ENCODE data around the gene HDGFL1. TPM values are rescaled to one million over a fixed set of nuclear protein-coding genes. Genes with fewer than 3 reads are reported as not detected.

HDGFL1 gene
- polyA plus RNA-seq: not detected
- long read RNA-seq, donor 1: 0 reads
- long read RNA-seq, donor 2: 0 reads
- long read RNA-seq, donor 3: 0 reads
- long read RNA-seq, donor 4: 0 reads
- long read RNA-seq, donor 5: 0 reads
- long read RNA-seq, donor 6: 0 reads
- long read RNA-seq, donor 7: 0 reads
- long read RNA-seq, donor 8: 0 reads
- long read RNA-seq, donor 9: 0 reads
- long read RNA-seq, donor 10: 0 reads

GRCh38 chr6:22569281-22570184, at the start of gene HDGFL1:
Gene HDGFL1, plus strand, starts transcription at chr6:22569566. Its CDS starts 10 bp downstream, at chr6:22569576.
- no peaks in the 10 kb centered on the region for H3K4me1 ChIP-seq (ENCODE audit: control insufficient read depth in 3 of 3, insufficient read depth in 2 of 3, low read depth in 1 of 3, low read length in 2 of 3)
- FAIRE-seq (no peak), DNase-seq (no peak)
- H3K36me3 ChIP-seq (ENCODE audit: control insufficient read depth in 3 of 3, insufficient read depth in 2 of 3, low read depth in 1 of 3, low read length in 3 of 3): no peaks in the 10 kb centered on the region
- H3K4me3 ChIP-seq (ENCODE audit: low read depth in 1 of 3, low read length in 3 of 3): no peak within 1 kb of the TSS
- no peak within 1 kb of the TSS for H3K27ac ChIP-seq (ENCODE audit: low read depth in 1 of 3, low read length in 2 of 3)
- H3K27me3 ChIP-seq (ENCODE audit: control insufficient read depth in 3 of 3, insufficient read depth in 3 of 3, low read length in 3 of 3): no peaks in the 10 kb centered on the region
- 94 to 97% (median 96%) methylated on average over 88 to 89 of the region's 89 CpGs for WGBS, 3 donors
- H3K9me3 ChIP-seq (ENCODE audit: control insufficient read depth in 2 of 2, insufficient read depth in 1 of 2, low read depth in 1 of 2, low read length in 1 of 2): peaks cover 0 to 10% of the 10 kb centered on the region in 2 donors

DNA sequence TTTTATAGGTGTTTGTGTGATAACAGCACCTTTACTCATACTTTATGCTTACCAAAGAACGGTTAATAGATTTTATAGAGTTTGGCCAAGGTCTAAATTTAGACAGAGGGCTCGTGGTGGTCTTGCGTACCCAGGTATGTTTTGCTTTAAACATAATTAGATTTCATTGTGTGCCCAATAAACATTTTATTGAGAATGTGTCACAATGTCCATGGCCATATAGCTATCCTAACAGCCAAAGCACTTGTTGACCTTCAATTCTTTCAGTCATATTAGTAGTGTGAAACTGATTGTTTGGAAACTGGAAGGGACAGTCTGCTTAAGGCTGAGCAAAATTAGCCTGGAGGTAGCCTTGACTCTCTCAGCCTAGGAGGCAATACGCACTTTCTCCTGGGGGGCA, 48.3 kb upstream of the HDGFL1 start:
- Histone ChIP-seq H3K27me3 (ENCODE audit: control insufficient read depth in 3 of 3, insufficient read depth in 3 of 3, low read length in 3 of 3) (no peaks in the 10 kb centered on the region), H3K27ac (ENCODE audit: low read depth in 1 of 3, low read length in 2 of 3) (no peak overlapping the region), H3K9me3 (ENCODE audit: control insufficient read depth in 2 of 2, insufficient read depth in 1 of 2, low read depth in 1 of 2, low read length in 1 of 2) (no peaks in the 10 kb centered on the region), H3K36me3 (ENCODE audit: control insufficient read depth in 3 of 3, insufficient read depth in 2 of 3, low read depth in 1 of 3, low read length in 3 of 3) (no peaks in the 10 kb centered on the region), H3K4me3 (ENCODE audit: low read depth in 1 of 3, low read length in 3 of 3) (no peak overlapping the region), H3K4me1 (ENCODE audit: control insufficient read depth in 3 of 3, insufficient read depth in 2 of 3, low read depth in 1 of 3, low read length in 2 of 3) (no peaks in the 10 kb centered on the region)
- WGBS, 3 donors: 81 to 86% (median 82%) methylated on average over 4 of the region's 4 CpGs
- FAIRE-seq (no peak), DNase-seq (no peak)

DNA sequence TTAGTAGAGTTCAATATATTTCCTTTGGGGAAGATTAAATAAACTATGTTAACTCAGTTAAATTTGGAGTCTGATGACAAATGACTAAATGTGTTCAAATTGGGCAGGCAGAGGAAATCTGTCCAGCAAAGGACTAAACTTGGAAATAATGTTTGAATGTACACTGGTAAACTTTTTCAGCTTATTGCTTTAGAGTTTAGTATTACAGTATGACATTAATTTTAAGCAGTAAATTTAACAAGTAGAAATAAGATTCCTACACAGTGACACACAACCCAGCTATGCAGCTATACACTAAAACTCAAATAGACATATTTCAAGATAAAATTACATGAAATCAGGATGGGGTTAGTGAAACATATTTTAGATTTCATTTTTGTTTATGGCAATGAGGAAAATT, 42.6 kb upstream of the HDGFL1 start:
- no peak overlapping the region for H3K4me3 ChIP-seq (ENCODE audit: low read depth in 1 of 3, low read length in 3 of 3)
- no peaks in the 10 kb centered on the region for H3K9me3 ChIP-seq (ENCODE audit: control insufficient read depth in 2 of 2, insufficient read depth in 1 of 2, low read depth in 1 of 2, low read length in 1 of 2)
- FAIRE-seq (no peak), DNase-seq (no peak)
- H3K36me3 ChIP-seq (ENCODE audit: control insufficient read depth in 3 of 3, insufficient read depth in 2 of 3, low read depth in 1 of 3, low read length in 3 of 3): no peaks in the 10 kb centered on the region
- no peak overlapping the region for H3K27ac ChIP-seq (ENCODE audit: low read depth in 1 of 3, low read length in 2 of 3)
- H3K4me1 ChIP-seq (ENCODE audit: control insufficient read depth in 3 of 3, insufficient read depth in 2 of 3, low read depth in 1 of 3, low read length in 2 of 3): no peaks in the 10 kb centered on the region
- H3K27me3 ChIP-seq (ENCODE audit: control insufficient read depth in 3 of 3, insufficient read depth in 3 of 3, low read length in 3 of 3): no peaks in the 10 kb centered on the region

- Histone ChIP-seq H3K4me1 (ENCODE audit: control insufficient read depth in 3 of 3, insufficient read depth in 2 of 3, low read depth in 1 of 3, low read length in 2 of 3) (no peaks in the 10 kb centered on the region), H3K9me3 (ENCODE audit: control insufficient read depth in 2 of 2, insufficient read depth in 1 of 2, low read depth in 1 of 2, low read length in 1 of 2) (no peaks in the 10 kb centered on the region), H3K27ac (ENCODE audit: low read depth in 1 of 3, low read length in 2 of 3) (no peak overlapping the region), H3K36me3 (ENCODE audit: control insufficient read depth in 3 of 3, insufficient read depth in 2 of 3, low read depth in 1 of 3, low read length in 3 of 3) (no peaks in the 10 kb centered on the region), H3K27me3 (ENCODE audit: control insufficient read depth in 3 of 3, insufficient read depth in 3 of 3, low read length in 3 of 3) (no peaks in the 10 kb centered on the region), H3K4me3 (ENCODE audit: low read depth in 1 of 3, low read length in 3 of 3) (no peak overlapping the region)
- WGBS, 3 donors: 86 to 98% (median 96%) methylated on average over 1 of the region's 1 CpG
- FAIRE-seq: no peak
- DNase-seq: no peak
Measured at GRCh38 chr6:22529866-22530265, 39.5 kb upstream of the HDGFL1 start.

- no peak for FAIRE-seq
- H3K36me3 ChIP-seq (ENCODE audit: control insufficient read depth in 3 of 3, insufficient read depth in 2 of 3, low read depth in 1 of 3, low read length in 3 of 3): no peaks in the 10 kb centered on the region
- WGBS, 3 donors: 39 to 88% (median 82%) methylated on average over 1 of the region's 1 CpG
- H3K27ac ChIP-seq (ENCODE audit: low read depth in 1 of 3, low read length in 2 of 3): no peak overlapping the region
- no peaks in the 10 kb centered on the region for H3K4me1 ChIP-seq (ENCODE audit: control insufficient read depth in 3 of 3, insufficient read depth in 2 of 3, low read depth in 1 of 3, low read length in 2 of 3)
- no peak overlapping the region for H3K4me3 ChIP-seq (ENCODE audit: low read depth in 1 of 3, low read length in 3 of 3)
- no peaks in the 10 kb centered on the region for H3K27me3 ChIP-seq (ENCODE audit: control insufficient read depth in 3 of 3, insufficient read depth in 3 of 3, low read length in 3 of 3)
- no peak for DNase-seq
- no peaks in the 10 kb centered on the region for H3K9me3 ChIP-seq (ENCODE audit: control insufficient read depth in 2 of 2, insufficient read depth in 1 of 2, low read depth in 1 of 2, low read length in 1 of 2)
Measured at GRCh38 chr6:22530506-22530905, 38.9 kb upstream of the HDGFL1 start.

- DNase-seq: no peak
- Histone ChIP-seq H3K4me1 (ENCODE audit: control insufficient read depth in 3 of 3, insufficient read depth in 2 of 3, low read depth in 1 of 3, low read length in 2 of 3) (no peaks in the 10 kb centered on the region), H3K36me3 (ENCODE audit: control insufficient read depth in 3 of 3, insufficient read depth in 2 of 3, low read depth in 1 of 3, low read length in 3 of 3) (no peaks in the 10 kb centered on the region), H3K4me3 (ENCODE audit: low read depth in 1 of 3, low read length in 3 of 3) (no peak overlapping the region), H3K27me3 (ENCODE audit: control insufficient read depth in 3 of 3, insufficient read depth in 3 of 3, low read length in 3 of 3) (no peaks in the 10 kb centered on the region), H3K27ac (ENCODE audit: low read depth in 1 of 3, low read length in 2 of 3) (no peak overlapping the region), H3K9me3 (ENCODE audit: control insufficient read depth in 2 of 2, insufficient read depth in 1 of 2, low read depth in 1 of 2, low read length in 1 of 2) (no peaks in the 10 kb centered on the region)
- 85 to 89% (median 88%) methylated on average over 4 of the region's 4 CpGs for WGBS, 3 donors
- no peak for FAIRE-seq
Measured at GRCh38 chr6:22536122-22536521, 33.2 kb upstream of the HDGFL1 start.

- Histone ChIP-seq H3K27ac (ENCODE audit: low read depth in 1 of 3, low read length in 2 of 3) (no peak overlapping the region), H3K4me1 (ENCODE audit: control insufficient read depth in 3 of 3, insufficient read depth in 2 of 3, low read depth in 1 of 3, low read length in 2 of 3) (no peaks in the 10 kb centered on the region), H3K9me3 (ENCODE audit: control insufficient read depth in 2 of 2, insufficient read depth in 1 of 2, low read depth in 1 of 2, low read length in 1 of 2) (no peaks in the 10 kb centered on the region), H3K36me3 (ENCODE audit: control insufficient read depth in 3 of 3, insufficient read depth in 2 of 3, low read depth in 1 of 3, low read length in 3 of 3) (no peaks in the 10 kb centered on the region), H3K27me3 (ENCODE audit: control insufficient read depth in 3 of 3, insufficient read depth in 3 of 3, low read length in 3 of 3) (no peaks in the 10 kb centered on the region), H3K4me3 (ENCODE audit: low read depth in 1 of 3, low read length in 3 of 3) (no peak overlapping the region)
- no peak for DNase-seq
- no peak for FAIRE-seq
Measured at GRCh38 chr6:22544476-22544875, 24.9 kb upstream of the HDGFL1 start.

GRCh38 chr6:22545051-22545450, 24.3 kb upstream of the HDGFL1 start:
- 93 to 94% (median 94%) methylated on average over 2 of the region's 2 CpGs for WGBS, 3 donors
- no peak for FAIRE-seq
- no peaks in the 10 kb centered on the region for H3K27me3 ChIP-seq (ENCODE audit: control insufficient read depth in 3 of 3, insufficient read depth in 3 of 3, low read length in 3 of 3)

More at GRCh38 chr6:22545051-22545450, 24.3 kb upstream of the HDGFL1 start:
- Histone ChIP-seq H3K36me3 (ENCODE audit: control insufficient read depth in 3 of 3, insufficient read depth in 2 of 3, low read depth in 1 of 3, low read length in 3 of 3) (no peaks in the 10 kb centered on the region), H3K9me3 (ENCODE audit: control insufficient read depth in 2 of 2, insufficient read depth in 1 of 2, low read depth in 1 of 2, low read length in 1 of 2) (no peaks in the 10 kb centered on the region), H3K4me1 (ENCODE audit: control insufficient read depth in 3 of 3, insufficient read depth in 2 of 3, low read depth in 1 of 3, low read length in 2 of 3) (no peaks in the 10 kb centered on the region), H3K27ac (ENCODE audit: low read depth in 1 of 3, low read length in 2 of 3) (no peak overlapping the region), H3K4me3 (ENCODE audit: low read depth in 1 of 3, low read length in 3 of 3) (no peak overlapping the region)
- no peak for DNase-seq

Data from small intestine (tissue), 16 donors.